ENCODE measurements around the gene ATP5IF1. TPM values are rescaled to one million over a fixed set of nuclear protein-coding genes. Genes with fewer than 3 reads are reported as not detected.

The ATP5IF1 gene
- total and polyA plus RNA-seq, 2 of the 4 experiments (the other 2 are of a cell fraction) = 33.7 to 105 TPM

DNA sequence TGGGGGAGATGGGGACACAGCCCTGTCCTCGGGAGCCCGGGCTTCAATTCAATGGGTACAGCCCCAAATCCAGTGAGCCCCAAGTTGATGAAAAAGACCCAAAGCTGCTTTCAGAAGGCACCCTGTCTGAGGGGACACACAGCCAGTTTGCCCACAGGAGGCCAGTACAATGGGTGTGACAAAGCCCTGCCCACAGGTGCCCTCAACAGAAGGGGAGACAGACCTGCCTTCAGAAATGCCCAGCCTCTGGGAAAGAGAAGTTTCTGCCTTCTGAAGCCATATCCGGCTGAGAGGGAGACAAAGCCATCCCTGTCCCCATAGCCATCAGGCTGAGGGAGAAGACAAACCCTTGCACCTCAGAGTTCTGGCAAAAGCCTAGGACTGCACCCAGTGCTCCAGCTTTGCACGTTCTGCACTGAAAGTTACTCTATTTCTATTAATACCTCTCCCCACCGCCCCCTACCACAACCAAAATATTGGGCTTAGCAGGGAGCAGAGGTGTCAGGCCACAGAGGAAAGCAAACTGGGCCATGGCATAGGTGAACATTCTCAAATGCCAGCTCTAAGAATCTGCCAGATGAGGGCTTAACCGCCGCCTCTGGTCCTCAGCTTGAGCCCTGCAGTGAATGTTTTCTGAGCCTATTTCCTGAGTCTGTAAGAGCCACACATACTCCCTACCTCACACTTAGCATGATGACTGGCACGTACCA lies 41.4 kb upstream of the ATP5IF1 start:
- Histone ChIP-seq H4K20me1 (ENCODE audit: insufficient read depth, low read length) (no peaks in the 10 kb centered on the region), H2BK20ac (ENCODE audit: low read depth, low read length) (no peak overlapping the region), H4K8ac (ENCODE audit: low read depth in 2 of 2, low read length in 2 of 2) (no peak overlapping the region), H2AK5ac (ENCODE audit: low read depth, low read length) (no peak overlapping the region), H2BK5ac (ENCODE audit: low read depth, low read length, poor library complexity, severe bottlenecking) (no peak overlapping the region), H4K91ac (ENCODE audit: insufficient read depth, low read depth, low read length) (no peak overlapping the region), H3K4me3 (ENCODE audit: insufficient read depth, low read depth, low read length) (no peak overlapping the region), H3K4me2 (ENCODE audit: low read depth, low read length) (no peak overlapping the region), H3K4ac (ENCODE audit: low read depth, low read length) (no peak overlapping the region), H3K9ac (ENCODE audit: low read depth, low read length) (no peak overlapping the region), H3K4me1 (ENCODE audit: control insufficient read depth, insufficient read depth, low read length) (peaks cover 9% of the 10 kb centered on the region), H3K9me1 (ENCODE audit: insufficient read depth, low read length) (peaks cover 12% of the 10 kb centered on the region), H3K36me3 (ENCODE audit: control insufficient read depth, insufficient read depth, low read length) (peaks cover 12% of the 10 kb centered on the region), H3K18ac (ENCODE audit: low read depth, low read length) (no peak overlapping the region), H3K56ac (ENCODE audit: extremely low read depth, insufficient read depth, low read length) (no peak overlapping the region), H2BK15ac (ENCODE audit: low read depth, low read length) (no peak overlapping the region), H3K27ac (ENCODE audit: insufficient read depth, low read length) (no peak overlapping the region), H4K5ac (ENCODE audit: low read depth, low read length) (no peak overlapping the region), H3K79me1 (ENCODE audit: low read depth in 1 of 2, low read length in 2 of 2) (no peaks in the 10 kb centered on the region), H3K14ac (replicated peaks; ENCODE audit: low read depth, low read length) (no peak overlapping the region), H2AFZ (replicated peaks; ENCODE audit: low read length, poor library complexity) (no peak overlapping the region), H2AK9ac (replicated peaks; ENCODE audit: low read depth, low read length, poor library complexity) (no peak overlapping the region), H2BK120ac (ENCODE audit: low read depth, low read length) (no peak overlapping the region), H3K23ac (ENCODE audit: low read depth, low read length) (no peak overlapping the region), H3K27me3 (ENCODE audit: control insufficient read depth, insufficient read depth, low read length) (no peaks in the 10 kb centered on the region), H3K9me3 (ENCODE audit: control insufficient read depth, insufficient read depth, low read length) (no peaks in the 10 kb centered on the region)
- ChIA-PET CTCF (interaction anchor here (0.6 kb wide), 1 partner anchor 35 kb away, joined by 7 read pairs; no protein-coding TSS in a partner anchor), POLR2A (ENCODE audit: unreplicated experiment) (no interaction called here)
- in situ Hi-C loops (cut with MboI; ENCODE audit: low sequenced_read_pairs) (no loop called here), intact Hi-C loops (cut with micrococcal nuclease) (no loop called here), dilution Hi-C loops (cut with HindIII; ENCODE audit: low sequenced_read_pairs, unreplicated experiment) (no loop called here)
- no peak for TF ChIP-seq POLR2A (IDR thresholded peaks at IDR 0.05; ENCODE audit: low read depth, low read length)
- TF ChIP-seq, protein P1, sequence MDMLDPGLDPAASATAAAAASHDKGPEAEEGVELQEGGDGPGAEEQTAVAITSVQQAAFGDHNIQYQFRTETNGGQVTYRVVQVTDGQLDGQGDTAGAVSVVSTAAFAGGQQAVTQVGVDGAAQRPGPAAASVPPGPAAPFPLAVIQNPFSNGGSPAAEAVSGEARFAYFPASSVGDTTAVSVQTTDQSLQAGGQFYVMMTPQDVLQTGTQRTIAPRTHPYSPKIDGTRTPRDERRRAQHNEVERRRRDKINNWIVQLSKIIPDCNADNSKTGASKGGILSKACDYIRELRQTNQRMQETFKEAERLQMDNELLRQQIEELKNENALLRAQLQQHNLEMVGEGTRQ (IDR thresholded peaks at IDR 0.05; ENCODE audit: low read depth, low read length) = no peak
- no peak for TF ChIP-seq BHLHE40 (IDR thresholded peaks at IDR 0.05; ENCODE audit: low read depth, low read length)
- no peak for TF ChIP-seq FOS (IDR thresholded peaks at IDR 0.05; ENCODE audit: low read depth, low read length)
- TF ChIP-seq RAD21 (IDR thresholded peaks at IDR 0.05; ENCODE audit: low read length) = no peak
- TF ChIP-seq, protein P2, sequence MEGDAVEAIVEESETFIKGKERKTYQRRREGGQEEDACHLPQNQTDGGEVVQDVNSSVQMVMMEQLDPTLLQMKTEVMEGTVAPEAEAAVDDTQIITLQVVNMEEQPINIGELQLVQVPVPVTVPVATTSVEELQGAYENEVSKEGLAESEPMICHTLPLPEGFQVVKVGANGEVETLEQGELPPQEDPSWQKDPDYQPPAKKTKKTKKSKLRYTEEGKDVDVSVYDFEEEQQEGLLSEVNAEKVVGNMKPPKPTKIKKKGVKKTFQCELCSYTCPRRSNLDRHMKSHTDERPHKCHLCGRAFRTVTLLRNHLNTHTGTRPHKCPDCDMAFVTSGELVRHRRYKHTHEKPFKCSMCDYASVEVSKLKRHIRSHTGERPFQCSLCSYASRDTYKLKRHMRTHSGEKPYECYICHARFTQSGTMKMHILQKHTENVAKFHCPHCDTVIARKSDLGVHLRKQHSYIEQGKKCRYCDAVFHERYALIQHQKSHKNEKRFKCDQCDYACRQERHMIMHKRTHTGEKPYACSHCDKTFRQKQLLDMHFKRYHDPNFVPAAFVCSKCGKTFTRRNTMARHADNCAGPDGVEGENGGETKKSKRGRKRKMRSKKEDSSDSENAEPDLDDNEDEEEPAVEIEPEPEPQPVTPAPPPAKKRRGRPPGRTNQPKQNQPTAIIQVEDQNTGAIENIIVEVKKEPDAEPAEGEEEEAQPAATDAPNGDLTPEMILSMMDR (conservative IDR thresholded peaks at IDR 0.05; ENCODE audit: low read depth, low read length) = no peak
- TF ChIP-seq, protein P3, sequence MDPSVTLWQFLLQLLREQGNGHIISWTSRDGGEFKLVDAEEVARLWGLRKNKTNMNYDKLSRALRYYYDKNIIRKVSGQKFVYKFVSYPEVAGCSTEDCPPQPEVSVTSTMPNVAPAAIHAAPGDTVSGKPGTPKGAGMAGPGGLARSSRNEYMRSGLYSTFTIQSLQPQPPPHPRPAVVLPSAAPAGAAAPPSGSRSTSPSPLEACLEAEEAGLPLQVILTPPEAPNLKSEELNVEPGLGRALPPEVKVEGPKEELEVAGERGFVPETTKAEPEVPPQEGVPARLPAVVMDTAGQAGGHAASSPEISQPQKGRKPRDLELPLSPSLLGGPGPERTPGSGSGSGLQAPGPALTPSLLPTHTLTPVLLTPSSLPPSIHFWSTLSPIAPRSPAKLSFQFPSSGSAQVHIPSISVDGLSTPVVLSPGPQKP (IDR thresholded peaks at IDR 0.05; ENCODE audit: borderline replicate concordance, low read depth, low read length) = no peak
- no peak for TF ChIP-seq RCOR1 (IDR thresholded peaks at IDR 0.05; ENCODE audit: insufficient replicate concordance, low read length)
- no peak for TF ChIP-seq MAZ (IDR thresholded peaks at IDR 0.05; ENCODE audit: borderline replicate concordance, low read depth, low read length)
- TF ChIP-seq CHD1 (IDR thresholded peaks at IDR 0.05; ENCODE audit: low read depth, low read length) = no peak
- no peak for TF ChIP-seq NFE2L2 (IDR thresholded peaks at IDR 0.05; ENCODE audit: low read depth, low read length)
- TF ChIP-seq CEBPB (IDR thresholded peaks at IDR 0.05; ENCODE audit: low read depth, low read length) = no peak
- no peak for TF ChIP-seq MAFK (IDR thresholded peaks at IDR 0.05; ENCODE audit: low read depth, low read length)
- TF ChIP-seq MXI1 (IDR thresholded peaks at IDR 0.05; ENCODE audit: borderline replicate concordance, low read depth, low read length) = no peak
- TF ChIP-seq SMC3 (IDR thresholded peaks at IDR 0.05; ENCODE audit: low read depth, low read length) = no peak
- no peak for TF ChIP-seq RFX5 (IDR thresholded peaks at IDR 0.05; ENCODE audit: low read depth, low read length)
- DNase-seq (no peak), ATAC-seq (ENCODE audit: low read depth) (no peak)
- BruUV-seq (replicated peaks) = no TSS peak
- 89% methylated on average over 4 of the region's 8 CpGs; no CpG with 5 or more reads in 1 of the 2 experiments for WGBS, 2 experiments (ENCODE audit: extremely low coverage in 2 of 2, insufficient read length in 1 of 2)

Data from IMR-90 (cell line).